Loucy (cell line): ENCODE measurements around the gene VAPB.

Experiments used
- H2AFZ ChIP-seq: fragments of 200-600 bp; sonication (generic); 2 replicates; pipeline ENCODE4 v1.6.0; 2016; ENCODE audit warnings: antibody characterized with exemption, mild to moderate bottlenecking, low read length, moderate library complexity
- H3F3A ChIP-seq: fragments of 200-600 bp; 2 replicates; pipeline ENCODE4 v1.6.0; 2016; ENCODE audit warnings: antibody characterized with exemption, low read depth, mild to moderate bottlenecking
- H3K27me3 ChIP-seq: fragments of 200-600 bp; sonication (generic); 2 replicates; pipeline ENCODE4 v1.6.1; 2014; ENCODE audit warnings: low read length, mild to moderate bottlenecking; ENCODE audit not compliant: insufficient read depth, poor library complexity, severe bottlenecking
- H3K36me3 ChIP-seq: fragments of 200-600 bp; sonication (generic); 2 replicates; pipeline ENCODE4 v1.6.1; 2016; ENCODE audit warnings: low read length; ENCODE audit not compliant: insufficient read depth
- H3K4me1 ChIP-seq: fragments of 200-600 bp; sonication (generic); 2 replicates; pipeline ENCODE4 v1.5.1; 2014; ENCODE audit warnings: low read length, mild to moderate bottlenecking; ENCODE audit not compliant: insufficient read depth, poor library complexity, severe bottlenecking
- H3K4me2 ChIP-seq: fragments of 200-600 bp; sonication (generic); 2 replicates; pipeline ENCODE4 v1.6.0; 2014; ENCODE audit warnings: antibody characterized with exemption, low read length, low read depth, mild to moderate bottlenecking; ENCODE audit not compliant: poor library complexity, severe bottlenecking
- H3K4me3 ChIP-seq: fragments of 200-600 bp; sonication (generic); 2 replicates; pipeline ENCODE4 v1.5.1; 2014; ENCODE audit warnings: low read length, mild to moderate bottlenecking, mixed read lengths; ENCODE audit not compliant: poor library complexity, severe bottlenecking
- H3K79me2 ChIP-seq: fragments of 200-600 bp; sonication (generic); 2 replicates; pipeline ENCODE4 v1.6.1; 2014; ENCODE audit warnings: low read length; ENCODE audit not compliant: insufficient read depth
- H3K9ac ChIP-seq: fragments of 200-600 bp; sonication (generic); 2 replicates; pipeline ENCODE4 v1.6.0; 2014; ENCODE audit warnings: mild to moderate bottlenecking, low read depth, low read length, moderate library complexity; ENCODE audit not compliant: poor library complexity, severe bottlenecking
- H3K9me2 ChIP-seq: fragments of 200-600 bp; sonication (generic); replicated peaks from 2 replicates; pipeline ENCODE4 v1.6.1; 2016; ENCODE audit warnings: low read depth, low read length, mixed read lengths
- H3K9me3 ChIP-seq: fragments of 200-600 bp; sonication (generic); 2 replicates; pipeline ENCODE4 v1.6.1; 2014; ENCODE audit warnings: mild to moderate bottlenecking, antibody characterized with exemption, low read length, low read depth; ENCODE audit not compliant: insufficient read depth
- H4K20me1 ChIP-seq: fragments of 200-600 bp; sonication (generic); 2 replicates; pipeline ENCODE4 v1.6.0; 2014; ENCODE audit warnings: antibody characterized with exemption, low read length, mild to moderate bottlenecking; ENCODE audit not compliant: insufficient read depth, poor library complexity, severe bottlenecking
- EZH2phosphoT487 ChIP-seq: fragments of 200-600 bp; IDR thresholded peaks from 2 replicates; pipeline ENCODE4 v1.6.1; 2018; ENCODE audit warnings: antibody characterized with exemption, mild to moderate bottlenecking, moderate library complexity, borderline replicate concordance
- TF ChIP-seq, protein P1 (sequence below): fragments of 200-600 bp; sonication (generic); conservative IDR thresholded peaks from 2 replicates; pipeline ENCODE4 v1.5.1; 2014; ENCODE audit warnings: mild to moderate bottlenecking, antibody characterized with exemption, low read length

VAPB gene

DNA sequence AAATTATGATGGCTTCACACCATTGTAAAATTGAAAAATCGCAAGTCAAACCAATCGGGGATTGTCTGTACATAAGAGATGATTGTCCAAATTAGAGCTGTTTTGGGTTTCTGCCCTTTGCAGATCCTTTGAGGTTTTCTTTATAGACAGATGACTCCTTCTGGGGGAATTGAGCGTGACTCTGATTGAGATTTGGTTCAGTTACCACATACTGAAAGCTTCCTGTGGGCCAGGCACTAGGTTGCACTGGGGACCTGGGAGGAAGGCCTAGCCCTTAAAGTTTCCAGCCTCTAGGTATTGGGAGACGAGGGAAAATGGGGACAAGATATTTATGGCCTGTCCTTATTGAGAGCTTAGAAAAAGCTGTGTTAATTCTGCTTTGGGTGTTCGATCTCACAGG lies 9.2 kb downstream of the VAPB start:
- Histone ChIP-seq H3K36me3 (no peaks in the 10 kb centered on the region), H3F3A (no peaks in the 10 kb centered on the region), H2AFZ (no peak overlapping the region), H3K79me2 (peaks cover 99% of the 10 kb centered on the region), H3K4me3 (no peak overlapping the region), H3K9me3 (no peaks in the 10 kb centered on the region), H4K20me1 (peaks cover 94% of the 10 kb centered on the region), H3K4me1 (peaks cover 56% of the 10 kb centered on the region), H3K27me3 (no peaks in the 10 kb centered on the region), H3K9ac (no peak overlapping the region), H3K9me2 (no peaks in the 10 kb centered on the region), H3K4me2 (peak overlapping the region; percentile 3)
- TF ChIP-seq EZH2phosphoT487 = no peak
- TF ChIP-seq, protein P1, sequence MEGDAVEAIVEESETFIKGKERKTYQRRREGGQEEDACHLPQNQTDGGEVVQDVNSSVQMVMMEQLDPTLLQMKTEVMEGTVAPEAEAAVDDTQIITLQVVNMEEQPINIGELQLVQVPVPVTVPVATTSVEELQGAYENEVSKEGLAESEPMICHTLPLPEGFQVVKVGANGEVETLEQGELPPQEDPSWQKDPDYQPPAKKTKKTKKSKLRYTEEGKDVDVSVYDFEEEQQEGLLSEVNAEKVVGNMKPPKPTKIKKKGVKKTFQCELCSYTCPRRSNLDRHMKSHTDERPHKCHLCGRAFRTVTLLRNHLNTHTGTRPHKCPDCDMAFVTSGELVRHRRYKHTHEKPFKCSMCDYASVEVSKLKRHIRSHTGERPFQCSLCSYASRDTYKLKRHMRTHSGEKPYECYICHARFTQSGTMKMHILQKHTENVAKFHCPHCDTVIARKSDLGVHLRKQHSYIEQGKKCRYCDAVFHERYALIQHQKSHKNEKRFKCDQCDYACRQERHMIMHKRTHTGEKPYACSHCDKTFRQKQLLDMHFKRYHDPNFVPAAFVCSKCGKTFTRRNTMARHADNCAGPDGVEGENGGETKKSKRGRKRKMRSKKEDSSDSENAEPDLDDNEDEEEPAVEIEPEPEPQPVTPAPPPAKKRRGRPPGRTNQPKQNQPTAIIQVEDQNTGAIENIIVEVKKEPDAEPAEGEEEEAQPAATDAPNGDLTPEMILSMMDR = no peak

DNA sequence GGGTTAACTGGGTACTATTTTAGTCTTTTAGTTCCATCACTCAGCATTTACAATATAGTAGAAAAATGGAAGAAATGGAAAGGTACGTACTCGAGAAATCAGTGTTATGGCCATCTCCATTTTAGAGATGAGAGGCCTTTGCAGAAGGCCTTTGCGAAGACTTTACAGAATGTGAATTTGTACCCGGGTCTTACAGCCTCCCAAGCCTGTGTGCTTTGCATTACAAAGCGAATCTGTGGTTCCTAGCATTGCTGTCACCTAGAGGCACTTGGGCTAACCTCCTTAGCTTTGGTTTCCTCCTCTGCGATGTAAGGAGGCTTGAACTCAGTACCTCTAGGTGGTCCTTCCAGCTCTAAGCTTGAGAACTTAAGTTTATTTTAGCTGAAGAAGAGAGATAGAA lies 10.9 kb downstream of the VAPB start:
- no peak for TF ChIP-seq EZH2phosphoT487
- TF ChIP-seq, protein P1 = no peak
- Histone ChIP-seq H2AFZ (no peak overlapping the region), H3K27me3 (no peaks in the 10 kb centered on the region), H3K4me2 (peak overlapping the region; percentile 14), H4K20me1 (peaks cover 93% of the 10 kb centered on the region), H3K36me3 (no peaks in the 10 kb centered on the region), H3K4me3 (no peak overlapping the region), H3F3A (no peaks in the 10 kb centered on the region), H3K9me3 (no peaks in the 10 kb centered on the region), H3K9ac (no peak overlapping the region), H3K9me2 (no peaks in the 10 kb centered on the region), H3K79me2 (peaks cover 99% of the 10 kb centered on the region), H3K4me1 (peaks cover 42% of the 10 kb centered on the region)

DNA sequence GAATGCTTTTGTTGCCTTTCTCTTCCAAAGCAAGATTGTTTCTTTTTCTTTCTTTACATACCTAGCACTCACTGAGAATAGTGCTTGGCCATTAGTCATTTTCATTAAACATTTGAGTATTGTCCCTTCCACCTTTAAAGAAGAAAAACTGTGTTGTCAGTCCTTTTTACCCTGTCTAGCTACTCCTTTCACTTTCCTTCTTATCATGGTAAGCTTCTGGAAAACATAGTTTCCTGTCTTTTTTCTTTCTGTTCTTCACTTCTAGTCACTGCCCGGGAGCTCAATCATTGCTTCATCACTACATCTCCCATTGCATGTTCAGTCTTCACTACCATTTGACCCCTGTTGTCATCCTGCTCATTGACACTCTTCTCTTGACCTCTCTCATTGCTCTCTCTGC lies 12.1 kb downstream of the VAPB start:
- Histone ChIP-seq H3K9me3 (no peaks in the 10 kb centered on the region), H4K20me1 (peaks cover 90% of the 10 kb centered on the region), H3F3A (no peaks in the 10 kb centered on the region), H3K36me3 (no peaks in the 10 kb centered on the region), H3K4me2 (peak overlapping the region; percentile 27), H3K4me3 (no peak overlapping the region), H3K9ac (no peak overlapping the region), H3K4me1 (peaks cover 31% of the 10 kb centered on the region), H3K9me2 (no peaks in the 10 kb centered on the region), H3K79me2 (peaks cover 100% of the 10 kb centered on the region), H2AFZ (no peak overlapping the region), H3K27me3 (no peaks in the 10 kb centered on the region)
- TF ChIP-seq, protein P1 = no peak
- TF ChIP-seq EZH2phosphoT487 = no peak
